Left ventricle myocardium inferior (tissue), 1 donor: ENCODE measurements around the gene TOP3B. TPM values are rescaled to one million over a fixed set of nuclear protein-coding genes. Genes with fewer than 3 reads are reported as not detected.

ENCODE experiments used
- DNase-seq: peaks from one replicate; pipeline ENCODE4 v3.0.0-alpha.2; 2020
- H3K27ac ChIP-seq: fragments of 200-600 bp; replicated peaks from 2 replicates; pipeline ENCODE4 v1.8.0; 2021
- H3K27me3 ChIP-seq: fragments of 200-600 bp; 2 replicates; pipeline ENCODE4 v1.8.0; 2021; ENCODE audit warnings: low read depth
- H3K36me3 ChIP-seq: fragments of 200-600 bp; 2 replicates; pipeline ENCODE4 v1.8.0; 2021
- H3K4me1 ChIP-seq: fragments of 200-600 bp; 2 replicates; pipeline ENCODE4 v1.8.0; 2021
- H3K4me3 ChIP-seq: fragments of 200-600 bp; 2 replicates; pipeline ENCODE4 v1.8.0; 2021; ENCODE audit warnings: mild to moderate bottlenecking, moderate library complexity
- H3K9me3 ChIP-seq: fragments of 200-600 bp; replicated peaks from 2 replicates; pipeline ENCODE4 v1.8.0; 2021
- CTCF ChIP-seq: fragments of 200-600 bp; IDR thresholded peaks from 2 replicates; pipeline ENCODE4 v1.8.0; 2021; ENCODE audit warnings: antibody characterized with exemption, mild to moderate bottlenecking, borderline replicate concordance
- intact Hi-C: fragments of 100-400 bp; cut with micrococcal nuclease; formaldehyde crosslinking; loops from one replicate; pipeline ENCODE4 v1.11.0; 2022
- total RNA-seq: library from RNA; stranded (reverse); fragmentation: NEBNext Ultra II Directional; extraction: Animal tissue kit (Norgen Biotek cat#: 25700); gene quantifications from one replicate; pipeline ENCODE4 v1.2.1, GENCODE V29; 2021
- donor health status: DM: no; HTN: yes; CAD: no; lungs with severe emphysema.

TOP3B gene
- total RNA-seq, 1 donor from 2014 or later = 11.2 TPM

- intact Hi-C loops = no loop called here
- DNase-seq = no peak
- Histone ChIP-seq H3K36me3 (no peaks in the 10 kb centered on the region), H3K27me3 (peaks cover 44% of the 10 kb centered on the region), H3K4me3 (no peak overlapping the region), H3K4me1 (no peaks in the 10 kb centered on the region), H3K27ac (no peak overlapping the region), H3K9me3 (no peaks in the 10 kb centered on the region)
- no peak for TF ChIP-seq CTCF
Observed at GRCh38 chr22:21998595-21999247, 16.1 kb upstream of the TOP3B start.

- peaks cover 39% of the 10 kb centered on the region for H3K27me3 ChIP-seq
- no peaks in the 10 kb centered on the region for H3K9me3 ChIP-seq
- TF ChIP-seq CTCF = no peak
- intact Hi-C loops = no loop called here
- no peaks in the 10 kb centered on the region for H3K4me1 ChIP-seq
- no peak overlapping the region for H3K4me3 ChIP-seq
- no peaks in the 10 kb centered on the region for H3K36me3 ChIP-seq
- no peak for DNase-seq
- H3K27ac ChIP-seq = no peak overlapping the region
Observed at GRCh38 chr22:21996175-21996720, 13.7 kb upstream of the TOP3B start.

- intact Hi-C loops = no loop called here
- Histone ChIP-seq H3K9me3 (no peaks in the 10 kb centered on the region), H3K36me3 (no peaks in the 10 kb centered on the region), H3K4me1 (no peaks in the 10 kb centered on the region), H3K27ac (no peak overlapping the region), H3K4me3 (no peak overlapping the region), H3K27me3 (peaks cover 39% of the 10 kb centered on the region)
- DNase-seq = no peak
- TF ChIP-seq CTCF = no peak
Observed at GRCh38 chr22:21995660-21996059, 13.1 kb upstream of the TOP3B start.

- Histone ChIP-seq H3K4me1 (no peaks in the 10 kb centered on the region), H3K27me3 (peaks cover 39% of the 10 kb centered on the region), H3K4me3 (no peak overlapping the region), H3K27ac (no peak overlapping the region), H3K9me3 (no peaks in the 10 kb centered on the region), H3K36me3 (no peaks in the 10 kb centered on the region)
- DNase-seq = no peak
- intact Hi-C loops = no loop called here
- no peak for TF ChIP-seq CTCF
Observed at GRCh38 chr22:21994881-21995444, 12.4 kb upstream of the TOP3B start.

GRCh38 chr22:21992593-21993237 lies 10.1 kb upstream of the TOP3B start:
- Histone ChIP-seq H3K27me3 (peaks cover 30% of the 10 kb centered on the region), H3K27ac (no peak overlapping the region), H3K4me1 (no peaks in the 10 kb centered on the region), H3K36me3 (no peaks in the 10 kb centered on the region), H3K4me3 (no peak overlapping the region), H3K9me3 (no peaks in the 10 kb centered on the region)
- no peak for TF ChIP-seq CTCF
- intact Hi-C loops = no loop called here
- DNase-seq = no peak
